ENCODE results near the gene TSPAN9. TPM values are rescaled to one million over a fixed set of nuclear protein-coding genes. Genes with fewer than 3 reads are reported as not detected.

Gene TSPAN9
- total and polyA plus RNA-seq, 9 of the 15 experiments (the other 6 are each of a cell fraction or from before 2014, with no cell fraction given): 0.23 to 2.1 (median 0.60) TPM; not detected in 2

- TF ChIP-seq ZBTB33 (CRISPR knock-in tag; IDR thresholded peaks at IDR 0.05): no peak
These were observed 28.6 kb upstream of the TSPAN9 start (continued) for GRCh38 chr12:3048540-3048939.

GRCh38 chr12:3049176-3049575, 28.0 kb upstream of the TSPAN9 start:
- no peak overlapping the region for H2AFZ ChIP-seq (ENCODE audit: low read depth, low read length)
- no peaks in the 10 kb centered on the region for H3K9me3 ChIP-seq (replicated peaks; ENCODE audit: control insufficient read depth, insufficient read depth, low read depth, low read length)
- H3K9ac ChIP-seq (ENCODE audit: insufficient read depth in 1 of 2, low read depth in 2 of 2, low read length in 2 of 2): no peak overlapping the region
- POLR2A ChIA-PET: no interaction called here
- BruUV-seq (replicated peaks): no TSS peak
- H3K4me1 ChIP-seq (replicated peaks in 1 of 2; ENCODE audit: control insufficient read depth in 2 of 2, insufficient read depth in 2 of 2, low read length in 2 of 2): no peaks in the 10 kb centered on the region; a peak in 1 of 5 replicates
- no peak overlapping the region for H3K27ac ChIP-seq (ENCODE audit: extremely low read depth, low read depth, low read length)
- no peak overlapping the region for H3K4me2 ChIP-seq (ENCODE audit: insufficient read depth, low read length)
- peaks cover 3 to 7% of the 10 kb centered on the region in 2 experiments; a peak in 4 of 5 replicates for H3K27me3 ChIP-seq (ENCODE audit: control insufficient read depth in 2 of 2, insufficient read depth in 2 of 2, low read length in 2 of 2)
- intact Hi-C loops (cut with micrococcal nuclease): no loop called here
- H3K36me3 ChIP-seq (ENCODE audit: control insufficient read depth, insufficient read depth, low read length): no peaks in the 10 kb centered on the region
- H3K79me2 ChIP-seq (ENCODE audit: control insufficient read depth, insufficient read depth, low read length): no peaks in the 10 kb centered on the region
- WGBS (ENCODE audit: insufficient coverage, low coverage, missing lambda C conversion rate): 4% methylated on average over 9 of the region's 9 CpGs
- H3K4me3 ChIP-seq: no peak overlapping the region
- no peaks in the 10 kb centered on the region for H3K9me1 ChIP-seq (ENCODE audit: control insufficient read depth, insufficient read depth, low read length)
- ATAC-seq (no peak), FAIRE-seq (no peak), DNase-seq (ENCODE audit: extremely low read depth in 1 of 4, low spot score in 3 of 4) (no peak)
- CTCF ChIA-PET (ENCODE audit: low intra/inter-chr PET ratio): no interaction called here
- TF ChIP-seq ZNF507 (tag; conservative IDR thresholded peaks at IDR 0.05) (no peak), EHMT2 (IDR thresholded peaks at IDR 0.05) (no peak), PHF20 (IDR thresholded peaks at IDR 0.05; ENCODE audit: partially characterized antibody) (no peak), HDAC1 (IDR thresholded peaks at IDR 0.05) (no peak), RFX1 (IDR thresholded peaks at IDR 0.05) (no peak)
- H4K20me1 ChIP-seq (replicated peaks; ENCODE audit: control insufficient read depth, insufficient read depth, low read length): peaks cover 7% of the 10 kb centered on the region; the same call in 1 of the 2 replicates
- in situ Hi-C loops (cut with MboI): no loop called here

Measured in K562 (cell line).